PC-9 (cell line): ENCODE data around the gene MASP2.

Experiments used
- CTCF ChIP-seq: fragments of 200-600 bp; sonication (generic); conservative IDR thresholded peaks from 2 replicates; pipeline ENCODE4 v1.6.1; 2017; ENCODE audit warnings: mixed run types, antibody characterized with exemption, mild to moderate bottlenecking, moderate library complexity
- EZH2 ChIP-seq: fragments of 200-600 bp; sonication (generic); IDR thresholded peaks from 2 replicates; pipeline ENCODE4 v1.8.0; 2017; ENCODE audit warnings: antibody characterized with exemption, low read depth

DNA sequence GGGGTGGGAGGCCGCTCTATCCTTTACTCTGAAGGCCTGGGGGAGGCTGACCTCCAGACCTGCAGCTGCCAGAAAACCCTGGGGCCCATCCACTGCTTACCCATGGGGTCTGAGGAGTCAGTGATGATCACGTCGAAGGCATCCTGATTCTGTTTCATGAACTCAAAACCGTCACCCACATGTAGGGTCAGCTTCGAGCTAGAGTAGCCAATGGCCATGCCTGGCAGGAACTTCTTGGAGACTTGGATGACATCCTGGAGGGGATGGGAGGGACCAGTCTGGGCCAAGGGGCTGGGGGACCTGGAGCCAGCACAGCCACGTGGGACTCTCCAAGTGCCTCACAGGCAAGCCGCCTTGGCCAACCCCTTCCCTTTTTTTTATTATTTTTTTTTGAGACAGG lies 9.5 kb upstream of the MASP2 start:
- TF ChIP-seq CTCF (no peak), EZH2 (no peak)
